ENCODE results near the gene STAC. TPM values are rescaled to one million over a fixed set of nuclear protein-coding genes. Genes with fewer than 3 reads are reported as not detected.

Gene STAC, protein sequence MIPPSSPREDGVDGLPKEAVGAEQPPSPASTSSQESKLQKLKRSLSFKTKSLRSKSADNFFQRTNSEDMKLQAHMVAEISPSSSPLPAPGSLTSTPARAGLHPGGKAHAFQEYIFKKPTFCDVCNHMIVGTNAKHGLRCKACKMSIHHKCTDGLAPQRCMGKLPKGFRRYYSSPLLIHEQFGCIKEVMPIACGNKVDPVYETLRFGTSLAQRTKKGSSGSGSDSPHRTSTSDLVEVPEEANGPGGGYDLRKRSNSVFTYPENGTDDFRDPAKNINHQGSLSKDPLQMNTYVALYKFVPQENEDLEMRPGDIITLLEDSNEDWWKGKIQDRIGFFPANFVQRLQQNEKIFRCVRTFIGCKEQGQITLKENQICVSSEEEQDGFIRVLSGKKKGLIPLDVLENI
- total RNA-seq = 1 to 10 TPM in 3 of 4 donors, under 1 TPM in 1; 0.87 to 1.7 (median 1.6) TPM

DNA sequence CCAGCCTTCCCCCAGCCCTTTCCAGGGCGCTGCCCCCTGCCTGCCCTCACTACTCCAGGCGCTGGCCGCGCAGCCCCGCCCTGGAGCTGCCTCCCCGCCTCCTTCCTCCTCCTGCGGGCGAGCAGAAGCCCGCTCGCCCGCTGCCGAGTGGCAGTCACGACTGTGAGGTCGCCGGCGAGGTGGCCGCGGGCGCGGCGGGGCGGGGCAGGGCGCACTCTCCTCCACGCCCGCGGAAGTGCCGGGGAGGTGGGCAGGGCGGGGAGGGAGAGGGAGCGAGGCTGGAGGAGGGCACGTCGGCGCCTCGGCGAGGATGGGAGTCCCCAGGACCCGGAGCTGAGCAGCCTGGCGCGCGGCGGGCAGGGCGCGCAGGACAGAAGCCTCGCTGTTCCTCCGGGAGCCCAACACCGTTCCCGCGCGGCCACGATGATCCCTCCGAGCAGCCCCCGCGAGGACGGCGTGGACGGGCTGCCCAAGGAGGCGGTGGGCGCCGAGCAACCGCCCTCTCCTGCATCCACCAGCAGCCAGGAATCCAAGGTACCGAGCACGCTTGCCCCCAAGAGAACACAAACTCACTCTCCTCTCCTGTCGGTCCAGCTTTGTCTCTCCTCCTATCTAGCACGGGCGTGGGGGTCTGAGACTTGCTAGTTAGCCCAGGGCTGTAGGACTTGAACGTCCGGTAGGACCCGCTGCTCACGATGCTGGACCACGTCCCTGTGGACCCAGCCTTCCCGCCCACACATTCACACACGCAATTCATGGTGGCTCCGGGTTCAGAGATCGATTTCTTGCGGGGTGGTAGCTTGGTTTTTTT is at the start of gene STAC:
Gene STAC (plus strand): TSS at position 284 of the 811 bp plus-strand sequence. CDS start 140 bp downstream, at position 424.
- Histone ChIP-seq H3K36me3 (no peaks in the 10 kb centered on the region), H3K4me3 (peak within 1 kb of the TSS; percentile 50 to 63 (median 55)), H3K27me3 (peaks cover 0 to 4% (median 0%) of the 10 kb centered on the region in 3 donors), H3K4me1 (no peaks in the 10 kb centered on the region), H3K27ac (peak within 1 kb of the TSS in 1 of 4 donors; percentile 1), H3K9me3 (no peaks in the 10 kb centered on the region)
- DNase-seq (no peak), ATAC-seq (no peak)
- TF ChIP-seq, protein P1, sequence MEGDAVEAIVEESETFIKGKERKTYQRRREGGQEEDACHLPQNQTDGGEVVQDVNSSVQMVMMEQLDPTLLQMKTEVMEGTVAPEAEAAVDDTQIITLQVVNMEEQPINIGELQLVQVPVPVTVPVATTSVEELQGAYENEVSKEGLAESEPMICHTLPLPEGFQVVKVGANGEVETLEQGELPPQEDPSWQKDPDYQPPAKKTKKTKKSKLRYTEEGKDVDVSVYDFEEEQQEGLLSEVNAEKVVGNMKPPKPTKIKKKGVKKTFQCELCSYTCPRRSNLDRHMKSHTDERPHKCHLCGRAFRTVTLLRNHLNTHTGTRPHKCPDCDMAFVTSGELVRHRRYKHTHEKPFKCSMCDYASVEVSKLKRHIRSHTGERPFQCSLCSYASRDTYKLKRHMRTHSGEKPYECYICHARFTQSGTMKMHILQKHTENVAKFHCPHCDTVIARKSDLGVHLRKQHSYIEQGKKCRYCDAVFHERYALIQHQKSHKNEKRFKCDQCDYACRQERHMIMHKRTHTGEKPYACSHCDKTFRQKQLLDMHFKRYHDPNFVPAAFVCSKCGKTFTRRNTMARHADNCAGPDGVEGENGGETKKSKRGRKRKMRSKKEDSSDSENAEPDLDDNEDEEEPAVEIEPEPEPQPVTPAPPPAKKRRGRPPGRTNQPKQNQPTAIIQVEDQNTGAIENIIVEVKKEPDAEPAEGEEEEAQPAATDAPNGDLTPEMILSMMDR (IDR thresholded peaks at IDR 0.05 in 4 of 5, conservative IDR thresholded peaks at IDR 0.05 in 1 of 5) = no peak
- TF ChIP-seq POLR2A (IDR thresholded peaks at IDR 0.05) = no peak
- intact Hi-C loops (cut with DNase I; ENCODE audit: low total_unique reads) (no loop called here), in situ Hi-C loops (cut with MboI; ENCODE audit: low sequenced_read_pairs in 4 of 4) (no loop called here)

DNA sequence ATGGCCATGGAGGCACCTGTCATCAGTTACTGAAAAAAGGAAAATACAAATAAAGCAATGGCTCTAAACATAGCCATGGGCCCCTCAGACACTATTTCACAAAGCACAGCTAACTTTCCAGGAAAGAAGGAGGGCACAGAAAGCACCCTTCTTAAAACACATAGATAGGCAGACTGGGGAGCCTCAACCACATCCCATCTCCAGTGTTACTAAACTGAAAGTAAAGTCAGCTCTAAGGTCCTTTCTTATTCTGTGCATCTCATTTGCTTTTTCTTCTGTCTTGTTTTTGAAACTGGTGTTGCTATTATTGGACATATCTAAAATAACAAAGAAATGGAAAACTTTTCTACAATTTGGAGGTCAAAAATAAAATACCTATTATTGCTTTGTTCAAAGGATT is 48.2 kb upstream of the STAC start:
- Histone ChIP-seq H3K4me1 (no peaks in the 10 kb centered on the region), H3K36me3 (no peaks in the 10 kb centered on the region), H3K4me3 (no peak overlapping the region), H3K27me3 (no peaks in the 10 kb centered on the region), H3K27ac (no peak overlapping the region), H3K9me3 (no peaks in the 10 kb centered on the region)
- no peak for ATAC-seq
- in situ Hi-C loops (cut with MboI; ENCODE audit: low sequenced_read_pairs in 4 of 4) = no loop called here
- DNase-seq = no peak
- TF ChIP-seq, protein P1 (IDR thresholded peaks at IDR 0.05 in 4 of 5, conservative IDR thresholded peaks at IDR 0.05 in 1 of 5) = no peak
- no peak for TF ChIP-seq POLR2A (IDR thresholded peaks at IDR 0.05)
- intact Hi-C loops (cut with DNase I; ENCODE audit: low total_unique reads) = no loop called here

DNA sequence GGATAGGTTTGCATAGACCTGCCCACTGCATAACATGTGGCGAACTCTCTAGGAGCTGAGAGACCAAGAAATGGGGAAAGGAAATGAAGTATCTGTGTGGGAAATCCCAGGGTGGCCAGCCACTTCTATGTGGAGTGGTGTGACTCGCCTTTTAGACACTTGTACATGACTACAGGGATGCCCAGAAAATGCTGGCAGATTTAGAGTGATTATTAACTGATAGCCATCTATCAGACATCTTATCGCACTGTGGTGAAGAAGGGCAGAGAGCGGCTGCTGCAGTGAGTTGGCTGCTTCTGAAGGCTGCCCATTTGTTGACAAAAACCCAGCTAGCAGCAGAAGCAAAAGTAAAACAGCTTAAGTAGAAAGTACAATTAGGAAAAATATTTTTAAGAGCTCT is 18.1 kb upstream of the STAC start:
- H3K36me3 ChIP-seq = no peaks in the 10 kb centered on the region
- no peaks in the 10 kb centered on the region for H3K4me1 ChIP-seq
- ATAC-seq (no peak), DNase-seq (no peak)
- TF ChIP-seq POLR2A (IDR thresholded peaks at IDR 0.05) = no peak
- TF ChIP-seq, protein P1 (IDR thresholded peaks at IDR 0.05 in 4 of 5, conservative IDR thresholded peaks at IDR 0.05 in 1 of 5) = no peak
- H3K4me3 ChIP-seq = no peak overlapping the region
- in situ Hi-C loops (cut with MboI; ENCODE audit: low sequenced_read_pairs in 4 of 4) = no loop called here
- no peak overlapping the region for H3K27ac ChIP-seq
- H3K9me3 ChIP-seq = no peaks in the 10 kb centered on the region
- intact Hi-C loops (cut with DNase I; ENCODE audit: low total_unique reads) = no loop called here
- no peaks in the 10 kb centered on the region for H3K27me3 ChIP-seq

DNA sequence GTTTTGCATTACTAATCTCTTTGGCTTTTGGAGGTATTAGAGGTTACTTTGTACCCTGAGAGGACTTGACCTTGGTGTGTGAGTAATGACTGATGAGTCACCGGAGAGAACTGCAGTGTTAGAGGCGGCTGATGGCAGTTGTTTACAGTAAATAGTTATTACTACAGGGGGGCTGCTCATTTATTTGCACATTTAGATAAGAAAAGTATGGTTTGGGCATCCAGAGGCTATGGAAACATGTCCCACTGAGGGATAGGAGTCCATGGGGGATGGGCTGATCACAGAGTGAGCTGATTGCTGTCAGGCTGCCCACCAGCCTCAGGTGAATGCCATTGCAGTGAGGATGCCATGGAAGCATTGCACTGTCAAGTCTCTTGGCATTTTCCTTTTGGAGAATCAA is 17.3 kb upstream of the STAC start:
- Histone ChIP-seq H3K27ac (no peak overlapping the region), H3K9me3 (no peaks in the 10 kb centered on the region), H3K4me1 (no peaks in the 10 kb centered on the region), H3K4me3 (no peak overlapping the region), H3K36me3 (no peaks in the 10 kb centered on the region), H3K27me3 (no peaks in the 10 kb centered on the region)
- ATAC-seq (no peak), DNase-seq (no peak)
- no peak for TF ChIP-seq POLR2A (IDR thresholded peaks at IDR 0.05)
- TF ChIP-seq, protein P1 (IDR thresholded peaks at IDR 0.05 in 4 of 5, conservative IDR thresholded peaks at IDR 0.05 in 1 of 5) = no peak
- in situ Hi-C loops (cut with MboI; ENCODE audit: low sequenced_read_pairs in 4 of 4) = no loop called here
- intact Hi-C loops (cut with DNase I; ENCODE audit: low total_unique reads) = no loop called here

All from gastrocnemius medialis (tissue), 4 donors.